NCI-H1105 treated with DMSO at 0.1 percent for 48 hours (cell line): ENCODE data around the gene DSC2.

Experiments
- DNase-seq: peaks from one replicate; lab custom pipeline; 2025; lab: John Stamatoyannopoulos, UW

Gene DSC2

GRCh38 chr18:31098878-31099277, 3.3 kb downstream of the DSC2 start:
- DNase-seq = no peak

DNA sequence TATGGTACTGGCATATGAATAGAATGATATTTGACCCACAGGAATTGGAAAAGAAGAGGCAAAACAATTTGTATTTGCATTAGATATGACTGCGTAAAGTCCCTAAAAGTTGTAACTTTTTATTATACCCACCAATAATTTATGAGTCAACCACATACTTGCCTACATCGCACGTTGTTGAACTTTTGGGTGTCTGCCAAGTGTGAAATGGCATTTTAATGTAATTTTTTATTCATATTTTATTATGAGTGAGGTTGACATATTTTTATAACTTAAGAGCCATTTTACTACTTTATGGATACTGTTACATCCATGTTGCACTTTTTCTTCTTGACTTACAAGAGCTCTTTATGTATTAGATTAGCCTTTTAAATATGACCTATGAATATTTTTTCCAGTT, 4.6 kb downstream of the DSC2 start:
- DNase-seq = no peak

- DNase-seq = no peak
Measured at GRCh38 chr18:31093880-31094279, 8.3 kb downstream of the DSC2 start.

- DNase-seq = no peak
Measured at GRCh38 chr18:31093294-31093693, 8.9 kb downstream of the DSC2 start.

DNA sequence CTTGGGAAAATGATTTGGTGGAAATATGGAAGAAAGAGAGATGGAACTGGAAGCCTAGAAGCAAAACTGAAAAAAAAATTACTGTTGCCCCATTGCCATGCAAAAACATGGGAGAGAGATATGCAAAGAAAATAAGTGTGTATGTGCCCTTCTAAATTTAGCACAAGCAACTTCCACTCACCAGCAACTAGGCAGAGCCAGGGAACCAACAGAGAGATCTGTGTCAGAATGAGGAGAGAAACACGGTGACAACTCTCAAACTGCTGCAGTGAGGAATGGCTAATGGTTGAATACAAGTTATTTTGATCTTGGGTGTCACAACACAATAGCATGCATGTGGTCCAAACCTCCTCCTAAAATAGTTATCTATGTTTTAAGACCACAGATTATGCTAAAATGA, 10.9 kb downstream of the DSC2 start:
- DNase-seq = no peak

DNA sequence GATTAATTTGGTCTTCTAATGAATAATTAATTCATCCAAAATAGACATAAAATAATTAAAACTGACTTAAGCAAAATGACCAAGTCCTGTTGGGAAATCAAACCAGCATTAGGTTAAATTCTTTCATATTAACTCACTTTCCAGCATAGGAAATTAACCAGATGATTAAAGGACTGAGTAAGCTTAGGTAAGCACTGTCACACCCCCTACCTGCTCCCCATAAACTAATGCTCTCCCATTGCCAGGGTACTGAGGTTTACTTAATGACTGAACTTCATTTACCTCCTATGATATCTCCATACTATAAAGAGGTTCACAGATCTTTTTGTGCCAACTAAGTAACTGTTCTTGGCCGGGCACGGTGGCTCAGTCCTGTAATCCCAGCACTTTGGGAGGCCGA, 13.7 kb downstream of the DSC2 start:
- no peak for DNase-seq

DNA sequence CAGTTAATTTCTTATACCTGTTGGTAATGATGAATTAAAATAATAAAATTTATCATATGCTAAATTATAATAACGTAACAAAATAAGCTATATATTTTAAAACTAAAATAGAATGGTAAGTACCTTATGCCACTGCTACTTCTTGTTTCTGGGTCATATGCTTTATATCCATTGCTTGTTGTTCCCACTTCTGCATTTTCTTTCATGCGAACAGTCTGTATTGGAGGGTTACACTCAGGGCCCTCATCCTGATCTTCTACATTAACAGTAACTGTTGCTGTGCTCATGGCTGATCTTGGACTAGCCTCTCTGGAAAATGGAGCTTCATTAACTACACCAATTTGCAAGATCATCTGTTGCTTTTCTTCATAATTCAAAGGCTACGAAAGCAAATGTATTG, 22.2 kb downstream of the DSC2 start:
- DNase-seq = no peak

DNA sequence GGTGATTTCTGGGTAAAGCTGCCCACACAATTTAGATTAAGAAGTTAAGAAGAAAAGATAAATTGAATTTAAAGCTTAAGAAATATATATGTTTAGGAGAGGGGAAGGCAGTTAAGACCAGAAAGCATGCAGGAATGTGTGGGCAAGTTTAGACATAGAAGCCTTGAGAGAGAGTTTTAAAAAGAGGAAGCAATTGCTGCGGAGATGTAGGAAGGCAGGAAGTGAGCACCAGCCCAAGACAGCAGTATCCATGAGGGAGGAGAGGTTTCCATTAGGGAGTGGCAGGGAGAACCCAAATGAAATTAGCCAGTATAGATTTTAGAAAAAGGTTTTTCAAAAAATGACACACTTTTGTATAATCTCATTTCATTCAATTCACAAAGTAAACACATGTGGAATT, 24.3 kb downstream of the DSC2 start:
- DNase-seq = no peak

- DNase-seq = no peak
Measured at GRCh38 chr18:31072175-31072574, 30.0 kb downstream of the DSC2 start.

GRCh38 chr18:31070206-31070605, 32.0 kb downstream of the DSC2 start:
- no peak for DNase-seq

GRCh38 chr18:31066266-31066665, 36.0 kb downstream of the DSC2 start:
- no peak for DNase-seq

DNA sequence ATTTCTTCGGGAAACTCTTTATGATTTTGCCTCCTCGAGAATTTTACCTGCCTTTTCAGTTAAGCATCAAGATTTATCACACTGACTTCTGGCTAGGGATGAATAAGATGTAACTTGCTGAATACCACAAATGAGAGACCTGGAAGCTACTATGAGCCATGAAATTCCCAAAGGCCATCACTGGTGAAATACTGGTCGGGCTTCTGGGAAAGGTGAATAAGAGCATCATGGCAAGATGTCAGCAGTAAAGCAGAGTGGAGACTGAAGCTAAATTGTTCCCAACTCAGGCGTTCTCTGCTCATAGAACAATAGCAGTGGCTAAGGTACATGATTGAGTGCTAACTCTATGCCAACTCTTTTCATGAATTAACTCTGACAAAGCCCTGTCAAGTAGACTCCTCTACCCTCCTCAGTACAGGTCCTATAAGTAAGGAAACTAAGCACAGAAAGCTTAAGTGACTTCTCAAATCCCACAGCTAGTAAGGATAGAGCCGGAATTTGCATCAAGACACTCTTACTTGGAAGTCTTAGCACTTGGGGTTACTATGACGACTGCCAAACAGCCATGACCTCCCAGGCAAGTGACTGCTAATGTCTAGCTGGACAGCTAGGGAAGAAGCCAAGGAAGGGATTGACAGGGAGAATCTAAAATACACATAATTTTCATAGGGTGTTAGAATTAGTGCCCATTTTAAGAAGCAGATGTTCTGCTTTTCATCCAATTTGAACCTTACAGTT, 37.0 kb downstream of the DSC2 start:
- no peak for DNase-seq

- DNase-seq = no peak
Measured at GRCh38 chr18:31064130-31064529, 38.1 kb downstream of the DSC2 start.

DNA sequence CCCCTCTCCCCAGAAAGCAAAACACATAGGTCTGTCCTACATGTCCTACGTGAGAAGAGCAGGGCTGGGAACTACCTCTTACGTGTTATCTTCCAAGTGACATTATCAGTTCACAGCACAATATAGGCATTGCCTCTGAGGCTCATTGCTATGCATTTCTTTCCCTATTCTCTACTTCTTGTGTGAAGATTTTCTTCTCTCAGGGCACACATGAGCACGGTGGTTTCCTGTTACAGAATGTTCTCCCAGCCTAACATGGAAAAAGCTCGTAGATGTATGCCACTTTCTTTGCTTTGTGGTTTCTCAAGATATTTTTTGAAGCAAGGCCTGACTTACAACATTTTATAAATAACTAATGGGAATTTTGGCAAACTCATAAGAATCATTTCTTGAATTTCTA, 40.3 kb downstream of the DSC2 start:
- DNase-seq = no peak

- DNase-seq = no peak
Measured at GRCh38 chr18:31058897-31059296, 43.3 kb downstream of the DSC2 start.

GRCh38 chr18:31057917-31058316, 44.3 kb downstream of the DSC2 start:
- DNase-seq = no peak

GRCh38 chr18:31057051-31057450, 45.2 kb downstream of the DSC2 start:
- no peak for DNase-seq

DNA sequence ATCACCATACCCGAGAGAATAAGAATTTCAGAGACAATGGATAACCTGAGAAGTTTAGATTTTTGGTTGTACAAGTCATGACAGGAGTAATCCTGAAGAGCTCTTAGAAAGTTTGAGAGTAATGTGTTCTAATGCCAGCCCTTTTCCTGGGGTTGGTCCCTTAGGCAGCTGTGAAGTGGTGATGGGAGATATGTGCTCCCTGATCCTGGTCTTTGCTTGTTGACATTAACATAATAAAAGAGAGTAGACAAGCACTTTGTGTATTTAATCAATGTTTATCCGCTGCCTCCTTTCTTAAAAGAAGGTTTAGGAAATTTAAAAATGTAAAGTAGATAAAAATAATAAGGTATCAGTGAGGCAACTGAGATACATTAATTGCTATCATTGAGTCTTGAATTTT, 45.9 kb downstream of the DSC2 start:
- DNase-seq = no peak

GRCh38 chr18:31050635-31051034, 51.6 kb downstream of the DSC2 start:
- DNase-seq = no peak

DNA sequence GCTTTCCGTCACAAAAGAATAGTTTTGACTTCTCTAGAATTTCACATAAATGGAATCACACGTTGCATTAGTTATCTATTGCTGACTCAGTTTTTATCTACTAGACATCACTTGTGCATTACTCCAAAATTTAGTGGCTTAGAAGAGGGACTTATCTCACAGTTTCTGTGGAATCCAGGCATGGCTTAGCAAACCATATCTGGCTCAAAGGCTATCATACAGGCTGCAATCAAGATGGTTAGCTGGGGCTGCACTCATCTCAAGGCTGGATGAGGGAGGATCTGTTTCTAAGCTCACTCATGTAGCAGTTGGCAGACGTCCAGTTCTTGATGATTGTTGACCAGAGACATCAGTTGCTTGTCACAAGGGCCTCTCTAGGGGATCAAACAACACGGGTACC, 53.0 kb downstream of the DSC2 start:
- DNase-seq = peak; percentile 81

- no peak for DNase-seq
Measured at GRCh38 chr18:31048216-31048615, 54.0 kb downstream of the DSC2 start.

DNA sequence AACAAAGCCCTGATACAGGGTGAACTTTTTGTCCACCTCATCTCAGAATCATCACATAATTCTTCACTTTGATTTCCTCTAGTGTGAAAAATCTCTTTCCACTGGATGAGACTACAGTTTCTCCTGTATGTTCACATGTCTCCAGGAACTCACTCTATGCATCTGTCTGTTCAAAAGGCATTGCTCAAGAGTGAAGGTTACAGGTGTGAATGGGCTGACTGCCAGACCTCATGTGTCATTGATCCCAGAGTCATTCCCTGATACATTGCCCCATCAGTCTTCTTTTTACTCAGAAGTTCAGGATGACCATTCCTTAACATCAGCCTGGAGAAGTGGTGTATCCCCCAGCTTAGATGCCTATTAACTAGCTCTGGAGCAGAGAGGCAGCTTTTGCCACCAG, 55.3 kb downstream of the DSC2 start:
- DNase-seq = no peak

- DNase-seq = no peak
Measured at GRCh38 chr18:31045599-31045998, 56.6 kb downstream of the DSC2 start.

GRCh38 chr18:31044926-31045325, 57.3 kb downstream of the DSC2 start:
- no peak for DNase-seq

- DNase-seq = no peak
Measured at GRCh38 chr18:31043709-31044108, 58.5 kb downstream of the DSC2 start.
